Spleen (tissue), 7 donors: Measurements from ENCODE around the gene ECM1.

ENCODE experiments used
- POLR2AphosphoS5 ChIP-seq, 3 donors: sonication (generic); formaldehyde crosslinking; IDR thresholded peaks; one replicate each; pipeline ENCODE4 v1.5.1; 2017; ENCODE audit warnings: antibody characterized with exemption in 3 of 3
- TF ChIP-seq, protein P1 (sequence below), 11 experiments: fragments of 200-600 bp in 7 of 11; fragments of 450-650 bp in 4 of 11; sonication (generic) in 4 of 11; IDR thresholded peaks in 8 of 11; conservative IDR thresholded peaks in 3 of 11; 1 replicate in 7 of 11; 2 replicates in 4 of 11; pipeline versions ENCODE4 v1.4.0 to v1.8.0; 2016 to 2021; ENCODE audit warnings: antibody characterized with exemption in 11 of 11, inconsistent platforms in 4 of 11, mild to moderate bottlenecking in 1 of 11
- donor health status: DM: no; HTN: no; CAD: no; lungs with moderate emphysema.
- donor health status: DM: no; HTN: no; CAD: no.
- donor health status: DM: no; HTN: no; CAD: no.

DNA sequence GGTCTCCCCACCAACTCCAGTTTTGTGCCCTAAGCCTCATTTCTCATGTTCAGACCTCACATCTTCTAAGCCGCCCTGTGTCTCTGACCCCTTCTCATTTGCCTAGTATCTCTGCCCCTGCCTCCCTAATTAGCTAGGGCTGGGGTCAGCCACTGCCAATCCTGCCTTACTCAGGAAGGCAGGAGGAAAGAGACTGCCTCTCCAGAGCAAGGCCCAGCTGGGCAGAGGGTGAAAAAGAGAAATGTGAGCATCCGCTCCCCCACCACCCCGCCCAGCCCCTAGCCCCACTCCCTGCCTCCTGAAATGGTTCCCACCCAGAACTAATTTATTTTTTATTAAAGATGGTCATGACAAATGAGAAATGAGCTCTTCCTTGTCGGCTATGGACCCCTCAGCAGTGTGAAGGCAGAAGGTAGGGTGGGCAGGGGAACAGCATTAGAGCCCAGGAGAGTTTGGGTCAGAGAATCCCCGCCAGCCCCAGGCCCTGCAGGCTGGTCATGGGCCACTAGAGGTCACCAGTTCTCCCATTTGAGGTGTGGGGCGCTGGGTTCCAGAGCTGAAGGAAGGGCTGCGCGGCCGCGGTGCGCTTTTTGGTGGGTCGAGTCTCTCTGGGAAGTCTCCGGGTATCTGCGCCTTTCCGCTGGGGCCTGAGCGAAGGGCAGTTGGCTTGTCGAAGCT lies 52.8 kb downstream of the ECM1 start:
- no peak for TF ChIP-seq POLR2AphosphoS5 (IDR thresholded peaks at IDR 0.05)
- TF ChIP-seq, protein P1, sequence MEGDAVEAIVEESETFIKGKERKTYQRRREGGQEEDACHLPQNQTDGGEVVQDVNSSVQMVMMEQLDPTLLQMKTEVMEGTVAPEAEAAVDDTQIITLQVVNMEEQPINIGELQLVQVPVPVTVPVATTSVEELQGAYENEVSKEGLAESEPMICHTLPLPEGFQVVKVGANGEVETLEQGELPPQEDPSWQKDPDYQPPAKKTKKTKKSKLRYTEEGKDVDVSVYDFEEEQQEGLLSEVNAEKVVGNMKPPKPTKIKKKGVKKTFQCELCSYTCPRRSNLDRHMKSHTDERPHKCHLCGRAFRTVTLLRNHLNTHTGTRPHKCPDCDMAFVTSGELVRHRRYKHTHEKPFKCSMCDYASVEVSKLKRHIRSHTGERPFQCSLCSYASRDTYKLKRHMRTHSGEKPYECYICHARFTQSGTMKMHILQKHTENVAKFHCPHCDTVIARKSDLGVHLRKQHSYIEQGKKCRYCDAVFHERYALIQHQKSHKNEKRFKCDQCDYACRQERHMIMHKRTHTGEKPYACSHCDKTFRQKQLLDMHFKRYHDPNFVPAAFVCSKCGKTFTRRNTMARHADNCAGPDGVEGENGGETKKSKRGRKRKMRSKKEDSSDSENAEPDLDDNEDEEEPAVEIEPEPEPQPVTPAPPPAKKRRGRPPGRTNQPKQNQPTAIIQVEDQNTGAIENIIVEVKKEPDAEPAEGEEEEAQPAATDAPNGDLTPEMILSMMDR (IDR thresholded peaks at IDR 0.05 in 8 of 11, conservative IDR thresholded peaks at IDR 0.05 in 3 of 11): peak; percentile 81 to 95 (median 90)
